Measurements from ENCODE around the gene MED12L.
"Not testable (repeated sequence)": the region's sequence is repeated elsewhere in the genome, so short reads cannot be mapped to it uniquely, and the experiment has no call there.

The MED12L gene

DNA sequence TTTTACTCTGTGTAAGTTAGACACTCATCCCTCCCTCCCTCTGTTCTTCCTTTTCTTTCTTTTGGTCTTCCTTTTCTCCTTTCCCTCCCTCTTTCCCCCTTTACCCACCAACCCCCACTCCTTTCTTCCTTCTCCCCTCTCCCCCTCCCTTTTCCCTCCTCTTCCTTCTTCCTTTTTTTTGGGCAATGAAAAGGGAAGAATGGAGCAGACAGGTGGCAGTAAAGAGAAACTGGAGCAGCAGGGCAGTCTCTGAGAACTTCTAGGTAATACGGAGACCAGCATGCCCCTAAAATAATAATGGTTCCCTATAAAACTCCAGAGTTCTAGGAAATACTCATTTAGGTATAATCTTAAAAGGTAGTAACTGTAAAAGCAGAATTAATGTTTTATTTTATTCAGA is 129.0 kb downstream of the MED12L start:
- no peak for DNase-seq (ENCODE audit: low read depth)

DNA sequence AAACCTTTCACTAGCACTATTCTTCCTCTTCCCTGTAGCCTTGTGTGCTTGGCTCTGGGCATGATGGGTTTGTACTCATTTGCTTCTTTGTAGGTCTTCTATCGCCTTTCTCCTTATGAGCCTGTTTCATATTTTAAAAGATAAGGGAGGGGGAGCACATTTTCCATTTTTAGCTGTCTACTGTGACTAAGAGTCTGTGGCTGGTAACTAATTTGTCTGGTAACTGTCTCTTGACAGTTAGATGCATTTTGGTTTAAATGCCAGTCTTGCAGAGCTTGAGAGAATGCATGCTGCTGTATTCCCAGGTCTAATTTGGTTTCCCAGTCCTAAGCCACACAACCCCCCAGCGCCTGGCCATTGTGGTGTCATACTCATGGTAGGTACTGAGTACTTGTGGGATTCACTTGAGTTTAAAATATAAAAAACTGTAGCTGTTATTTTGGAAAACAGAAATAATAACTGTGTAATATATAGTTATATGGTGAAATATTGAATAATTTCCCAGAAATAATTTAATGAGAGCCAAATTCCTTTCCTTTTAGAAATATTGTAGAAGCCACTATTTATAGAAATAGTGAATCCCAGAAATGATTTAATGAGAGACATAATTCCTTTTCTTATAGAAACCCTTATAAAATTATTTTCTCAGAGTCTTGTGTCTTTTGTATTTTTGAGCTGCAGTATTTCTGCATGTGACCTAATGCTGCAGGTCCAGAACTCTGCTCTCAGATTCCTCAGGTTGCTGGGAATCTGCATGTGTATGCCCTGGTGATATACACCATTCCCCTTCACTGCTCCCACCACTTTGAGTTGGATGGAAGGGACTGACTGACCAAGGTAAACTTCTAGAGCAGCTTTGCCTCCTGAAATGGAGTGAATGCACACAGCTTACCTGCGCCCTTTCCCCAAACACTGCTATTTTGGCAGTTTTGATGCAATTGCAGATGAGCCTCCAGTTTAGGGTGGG is 131.5 kb downstream of the MED12L start:
- DNase-seq (ENCODE audit: low read depth): no peak

DNA sequence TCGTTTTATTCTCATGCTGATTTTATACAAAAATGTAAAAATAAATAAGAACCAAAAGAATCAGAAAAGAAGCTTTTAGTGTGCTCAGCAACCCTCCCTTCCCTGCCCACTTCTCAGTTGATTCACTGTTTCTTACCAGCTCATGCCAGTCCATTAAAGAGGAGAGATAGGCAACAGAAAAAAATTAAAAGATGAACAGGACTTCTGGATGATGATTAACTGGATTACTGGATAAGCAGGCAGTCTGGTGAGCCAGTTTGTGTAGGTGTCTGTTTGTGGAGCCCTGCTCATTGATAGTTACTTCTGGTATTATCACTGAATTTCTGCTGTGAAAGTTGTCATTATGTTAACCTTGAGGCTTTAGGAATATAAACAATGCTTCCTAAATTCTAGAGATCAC is 132.7 kb downstream of the MED12L start:
- no peak for DNase-seq (ENCODE audit: low read depth)

DNA sequence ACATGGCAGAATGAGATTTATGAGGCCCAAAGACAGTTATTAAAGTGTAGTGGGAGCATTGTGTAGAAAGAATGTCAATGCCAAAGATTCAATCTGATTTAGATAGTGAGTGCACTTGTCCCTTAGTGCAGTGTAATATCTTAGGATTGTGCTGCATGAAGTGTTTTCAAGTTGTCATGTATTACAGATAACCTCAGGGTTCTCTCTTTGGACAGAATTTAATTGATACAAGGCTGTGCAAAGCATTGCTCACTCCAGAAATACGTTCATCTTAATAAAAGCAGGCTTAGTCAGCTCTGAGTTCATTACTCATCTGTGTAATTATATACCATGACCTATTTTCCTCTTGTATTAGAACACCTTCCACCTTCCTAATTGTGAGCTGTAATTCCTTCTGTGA is 133.6 kb downstream of the MED12L start:
- no peak for DNase-seq (ENCODE audit: low read depth)

DNA sequence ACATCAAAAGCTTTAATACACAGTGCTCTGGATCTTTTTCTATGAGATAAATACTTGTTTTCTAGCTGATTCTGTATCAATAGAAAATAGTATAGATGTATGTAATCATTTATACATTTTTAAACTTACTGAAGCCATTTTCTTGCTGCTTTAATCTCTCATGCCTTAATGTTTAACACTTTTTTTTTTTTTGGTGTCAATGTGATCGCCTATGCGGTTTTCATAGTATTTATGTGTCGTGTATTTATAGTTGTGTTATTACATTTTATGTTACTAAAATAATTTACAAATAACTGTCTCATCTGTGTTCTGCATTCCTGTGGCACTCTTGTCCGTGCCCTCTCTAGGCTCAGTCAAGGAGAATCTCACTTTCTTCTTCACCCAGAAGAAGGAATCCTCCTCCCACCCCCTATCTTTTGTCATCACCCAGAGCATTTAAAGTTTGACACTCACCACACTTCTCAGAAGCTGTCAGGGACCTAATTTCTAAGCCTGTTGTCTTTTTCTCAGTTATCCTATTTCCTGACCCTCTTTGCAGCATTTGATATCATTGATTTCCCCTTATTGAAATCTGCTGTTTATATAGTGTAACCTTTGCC is 138.9 kb downstream of the MED12L start:
- no peak for DNase-seq (ENCODE audit: low read depth)

DNA sequence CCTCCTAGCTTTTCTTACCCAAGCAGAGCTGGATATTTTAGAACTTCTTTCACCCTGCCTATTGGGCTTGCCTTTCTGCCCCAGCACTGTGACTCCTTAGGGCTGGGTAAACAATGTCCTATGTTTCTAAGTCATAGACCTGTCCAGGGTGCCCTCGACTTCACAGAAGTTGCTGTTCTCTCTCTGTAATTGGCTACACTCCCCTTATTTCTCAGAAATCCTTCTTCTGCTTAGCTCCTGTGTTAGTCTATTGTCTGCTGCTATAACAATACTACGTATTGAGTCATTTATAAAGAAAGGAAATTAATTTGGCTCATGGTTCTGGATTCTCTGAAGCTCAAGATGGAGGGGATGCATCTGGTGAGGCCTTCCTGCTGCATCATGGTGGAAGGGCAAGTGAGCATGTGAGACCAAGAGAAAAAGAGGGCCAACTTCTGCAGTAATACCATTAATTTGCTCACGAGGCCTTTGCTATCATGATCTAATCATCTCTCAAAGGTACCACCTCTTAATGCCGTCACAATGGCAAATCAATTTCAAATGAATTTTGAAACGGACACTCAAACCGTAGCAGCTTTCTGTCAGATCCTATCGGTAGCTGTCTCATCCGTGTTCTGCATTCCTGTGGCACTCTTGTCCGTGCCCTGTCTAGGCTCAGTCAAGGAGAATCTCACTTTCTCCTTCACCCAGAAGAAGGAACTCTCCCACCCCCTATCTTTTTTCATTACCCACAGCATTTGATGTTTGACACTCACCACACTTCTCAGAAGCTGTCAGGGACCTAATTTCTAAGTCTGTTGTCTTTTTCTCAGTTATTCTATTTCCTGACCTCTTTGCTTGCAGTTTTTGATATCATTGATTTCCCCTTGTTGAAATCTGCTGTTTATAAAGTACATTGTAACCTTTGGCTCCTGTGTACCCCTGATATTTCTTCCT is 139.8 kb downstream of the MED12L start:
- DNase-seq (ENCODE audit: low read depth): no peak

DNA sequence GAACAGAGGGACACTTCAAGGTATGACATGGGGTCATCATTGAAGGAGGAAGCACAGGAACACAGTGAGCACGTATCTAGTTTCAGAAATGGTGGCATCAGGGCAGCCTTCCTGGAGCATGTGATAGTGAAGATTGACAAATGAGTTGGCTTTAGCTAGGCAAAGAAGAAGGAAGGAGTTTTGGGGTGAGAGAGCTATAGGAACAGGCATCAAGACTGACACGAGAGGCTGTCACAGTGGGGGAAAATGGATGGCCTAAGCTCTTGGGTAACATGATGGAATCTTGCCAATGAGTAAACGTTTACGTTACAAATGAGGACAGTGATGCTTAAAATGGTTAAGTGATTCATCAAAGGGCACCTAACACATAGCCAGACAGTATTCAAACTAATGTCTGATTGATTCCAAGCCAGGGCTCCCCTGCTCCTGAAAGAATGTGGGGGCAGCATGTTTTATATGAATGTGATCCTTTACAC is 140.7 kb downstream of the MED12L start:
- no peak for DNase-seq (ENCODE audit: low read depth)

DNA sequence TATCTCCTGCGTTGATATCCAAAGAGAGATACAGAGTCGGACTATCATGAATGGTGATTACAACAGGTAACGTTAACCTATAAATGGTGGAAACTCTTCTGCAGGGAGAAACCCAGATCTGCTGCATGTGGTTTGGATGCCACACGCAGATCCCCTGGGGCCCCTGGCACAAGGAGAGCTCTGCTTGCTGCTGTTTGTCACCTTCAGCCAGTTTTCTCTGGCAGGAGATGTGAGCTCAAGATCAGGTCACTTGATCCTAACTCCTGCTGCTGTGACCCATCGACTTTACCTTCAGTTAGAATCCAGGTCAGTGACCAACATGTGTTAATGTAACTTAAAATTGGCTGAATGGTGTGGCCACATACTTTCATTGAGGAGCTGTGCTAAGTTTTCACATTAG is 141.4 kb downstream of the MED12L start:
- DNase-seq (ENCODE audit: low read depth): no peak

DNA sequence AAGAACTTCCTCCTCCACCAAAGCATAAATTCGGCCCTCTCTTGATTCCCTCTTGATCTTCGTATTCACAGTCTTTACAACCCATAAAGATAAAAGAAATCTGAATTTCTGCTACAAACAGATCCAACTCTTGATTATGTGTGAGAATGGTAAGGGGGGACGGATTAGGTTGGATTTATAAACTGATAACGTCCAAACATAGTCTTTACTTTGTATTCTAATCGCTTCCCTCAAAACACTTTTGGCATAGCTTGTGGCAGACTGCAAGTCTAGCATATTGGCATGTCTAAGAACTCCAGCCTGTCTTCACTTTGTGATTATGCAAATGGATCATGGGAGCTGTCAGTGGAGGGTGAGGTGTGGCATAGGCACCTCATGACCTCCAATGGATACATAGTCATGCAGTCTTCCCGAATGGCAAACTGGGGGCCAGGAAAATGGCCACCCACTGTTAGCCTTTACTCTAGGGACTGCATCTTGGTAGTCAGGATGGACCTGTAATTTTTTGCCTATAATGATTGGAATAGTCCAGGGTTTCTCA is 141.9 kb downstream of the MED12L start:
- no peak for DNase-seq (ENCODE audit: low read depth)

DNA sequence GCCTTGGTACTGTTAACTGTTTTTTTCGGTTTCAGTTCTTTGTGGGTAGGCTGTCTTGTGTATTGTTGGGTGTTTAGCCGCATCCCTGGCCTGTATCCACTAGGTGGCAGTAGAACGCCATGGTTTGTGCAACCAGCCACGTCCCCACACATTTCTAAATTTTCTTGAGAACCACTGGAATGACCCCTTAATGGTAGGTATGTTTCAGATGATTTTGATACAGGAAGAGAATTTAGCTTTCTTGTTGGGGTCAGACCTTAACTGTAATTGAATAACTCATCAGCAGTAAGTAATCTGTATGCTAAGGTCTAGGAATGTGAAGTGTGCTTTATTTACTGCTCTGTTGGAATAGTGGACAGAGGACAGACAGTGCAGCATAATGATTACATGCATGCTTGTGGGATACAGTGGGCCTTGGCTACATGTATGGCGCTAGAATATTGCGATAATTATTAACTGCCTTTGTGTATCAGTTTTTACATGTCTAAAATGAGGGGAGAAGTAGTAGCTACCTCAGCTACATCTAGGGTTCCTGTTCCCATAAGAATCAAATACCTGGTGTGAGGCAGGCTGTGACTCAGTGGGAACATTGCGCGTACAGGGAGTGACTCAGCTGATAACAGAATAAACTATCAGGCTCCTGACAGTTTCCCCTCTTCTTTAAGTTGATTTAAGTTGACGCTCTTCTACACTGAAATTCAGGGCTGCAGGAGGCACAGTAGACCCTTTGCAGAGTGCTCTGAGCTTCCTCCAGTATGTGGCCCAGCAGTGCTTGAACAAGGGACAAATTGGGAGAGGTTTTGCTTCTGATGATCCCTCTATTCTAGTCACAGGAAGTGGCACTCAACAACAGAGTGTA is 142.6 kb downstream of the MED12L start:
- peak; percentile 73 for DNase-seq (ENCODE audit: low read depth)

DNA sequence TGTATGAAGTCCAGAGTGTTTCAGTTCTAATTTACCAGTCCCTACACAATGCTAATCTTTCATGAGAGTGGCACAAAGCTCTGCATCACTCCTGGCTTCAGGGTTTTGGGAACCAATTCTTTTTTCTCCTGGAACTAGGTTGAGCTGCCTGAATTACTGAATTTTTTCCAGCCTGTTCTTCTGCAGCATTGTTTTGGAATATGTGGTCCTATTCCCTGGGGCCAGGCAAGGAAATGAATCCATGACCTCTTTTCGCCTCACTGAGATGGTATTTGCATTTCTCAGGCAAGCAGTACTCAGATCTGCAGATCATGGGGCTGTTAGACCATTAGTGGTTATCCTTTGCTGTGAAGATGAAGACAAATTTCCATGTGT is 143.2 kb downstream of the MED12L start:
- no peak for DNase-seq (ENCODE audit: low read depth)

DNA sequence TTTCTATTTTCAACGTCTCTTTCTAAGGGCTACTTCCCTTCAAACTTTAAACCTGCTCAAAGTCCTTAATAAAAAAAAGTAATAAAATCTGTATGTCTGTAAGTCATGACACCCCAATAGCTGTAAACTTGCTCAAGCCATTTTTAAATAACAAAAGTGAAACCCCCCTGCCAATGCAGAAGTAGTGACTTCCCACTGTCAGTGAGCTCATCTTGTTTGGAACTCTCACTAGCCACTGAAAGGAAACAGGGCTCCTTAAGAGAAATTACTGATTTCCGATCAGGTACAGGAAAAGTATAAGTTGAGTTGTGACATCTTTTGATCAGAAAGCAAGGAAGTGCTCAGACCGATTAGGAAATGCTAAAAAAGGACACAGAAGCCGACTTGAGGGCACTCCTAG is 145.2 kb downstream of the MED12L start:
- no peak for DNase-seq (ENCODE audit: low read depth)

DNA sequence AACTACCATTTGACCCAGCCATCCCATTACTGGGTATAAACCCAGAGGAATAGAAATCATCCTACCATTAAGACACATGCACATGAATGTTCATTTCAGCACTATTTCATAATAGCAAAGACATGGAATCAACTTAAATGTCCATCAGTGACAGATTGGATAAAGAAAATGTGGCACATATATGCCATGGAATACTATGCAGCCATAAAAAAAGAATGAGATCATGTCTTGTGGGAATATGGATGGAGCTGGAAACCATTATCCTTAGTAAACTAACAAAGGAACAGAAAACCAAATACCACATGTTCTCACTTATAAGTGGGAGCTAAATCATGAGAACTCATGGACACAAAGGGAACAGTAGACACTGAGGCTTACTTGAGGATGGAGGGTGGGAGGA is 146.9 kb downstream of the MED12L start:
- DNase-seq (ENCODE audit: low read depth): not testable (repeated sequence)

DNA sequence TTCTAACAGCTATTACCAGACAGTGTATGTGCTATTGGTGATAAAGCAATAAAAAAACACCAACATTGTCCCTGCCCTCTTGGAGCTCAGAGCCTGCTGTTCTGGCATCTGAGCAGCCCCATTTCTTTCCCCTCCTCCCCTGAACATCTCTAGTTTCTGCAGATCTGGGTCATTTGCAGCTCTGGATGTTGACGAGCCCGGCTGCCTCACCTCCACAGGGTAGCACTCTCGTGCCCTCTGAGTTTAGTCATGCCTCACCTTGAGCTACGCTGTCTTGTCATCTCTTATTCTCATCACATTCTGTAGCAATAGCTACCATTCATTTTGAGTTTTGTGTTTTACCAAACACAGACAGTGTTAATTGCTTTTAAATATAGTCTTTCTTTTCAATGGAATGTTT is 147.5 kb downstream of the MED12L start:
- no peak for DNase-seq (ENCODE audit: low read depth)

DNA sequence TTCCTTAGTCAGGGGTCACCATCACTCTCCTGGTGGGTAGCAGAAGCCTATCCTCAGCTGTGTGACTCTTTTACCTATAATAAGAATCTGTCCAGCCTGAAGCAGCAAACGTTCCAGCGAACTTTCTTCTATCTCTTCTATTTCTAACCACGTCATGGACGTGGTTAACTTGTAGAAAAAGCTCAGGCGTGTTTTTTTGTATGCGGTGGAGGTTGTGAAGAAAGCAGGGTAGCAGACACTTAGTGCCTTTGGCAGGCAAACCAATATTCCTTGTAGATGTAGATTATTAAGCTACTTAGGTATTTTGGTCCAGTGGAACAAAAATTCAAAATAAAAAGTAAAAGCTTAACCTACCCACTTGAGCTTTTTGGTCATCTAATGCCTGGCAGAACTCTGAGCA is 149.4 kb downstream of the MED12L start:
- no peak for DNase-seq (ENCODE audit: low read depth)

DNA sequence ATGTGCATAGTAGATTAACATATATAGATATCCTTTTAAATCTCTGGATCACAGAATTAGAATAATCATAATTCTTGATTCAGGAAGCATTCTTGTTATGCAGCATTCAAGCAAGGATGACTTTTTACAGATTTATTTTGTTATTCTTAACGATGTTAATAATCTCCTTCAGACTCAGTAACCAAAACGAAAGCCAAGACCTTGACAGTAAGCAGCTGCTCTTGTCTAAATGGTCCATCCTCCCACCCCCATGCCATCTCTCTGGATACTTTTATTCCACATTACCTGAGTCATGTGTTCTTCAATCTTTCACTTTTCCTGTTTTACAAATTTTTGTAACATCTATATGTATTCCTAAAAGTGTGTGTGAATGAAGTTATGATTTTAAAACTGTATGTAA is 150.9 kb downstream of the MED12L start:
- no peak for DNase-seq (ENCODE audit: low read depth)

DNA sequence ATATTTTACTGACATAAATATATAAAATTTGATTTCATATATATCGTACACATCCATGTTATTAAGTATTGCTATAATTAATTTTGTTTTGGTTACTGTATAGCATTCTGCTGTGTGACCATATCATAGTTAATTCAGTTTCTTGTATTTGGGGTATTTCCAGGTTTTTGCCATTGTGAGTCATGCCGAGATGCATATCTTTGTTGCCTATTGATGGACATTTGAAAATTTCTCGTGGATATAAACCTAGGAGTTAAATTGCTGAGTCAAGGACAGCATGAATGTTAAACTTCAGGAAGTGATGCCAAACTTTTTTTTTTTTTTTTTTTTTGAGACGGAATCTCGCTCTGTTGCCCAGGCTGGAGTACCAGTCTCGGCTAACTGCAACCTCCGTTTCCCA is 151.3 kb downstream of the MED12L start:
- no peak for DNase-seq (ENCODE audit: low read depth)

DNA sequence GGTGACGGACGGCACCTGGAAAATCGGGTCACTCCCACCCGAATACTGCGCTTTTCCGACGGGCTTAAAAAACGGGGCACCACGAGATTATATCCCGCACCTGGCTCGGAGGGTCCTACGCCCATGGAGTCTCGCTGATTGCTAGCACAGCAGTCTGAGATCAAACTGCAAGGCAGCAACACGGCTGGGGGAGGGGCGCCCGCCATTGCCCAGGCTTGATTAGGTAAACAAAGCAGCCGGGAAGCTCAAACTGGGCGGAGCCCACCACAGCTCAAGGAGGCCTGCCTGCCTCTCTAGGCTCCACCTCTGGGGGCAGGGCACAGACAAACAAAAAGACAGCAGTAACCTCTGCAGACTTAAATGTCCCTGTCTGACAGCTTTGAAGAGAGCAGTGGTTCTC is 156.5 kb downstream of the MED12L start:
- not testable (repeated sequence) for DNase-seq (ENCODE audit: low read depth)

DNA sequence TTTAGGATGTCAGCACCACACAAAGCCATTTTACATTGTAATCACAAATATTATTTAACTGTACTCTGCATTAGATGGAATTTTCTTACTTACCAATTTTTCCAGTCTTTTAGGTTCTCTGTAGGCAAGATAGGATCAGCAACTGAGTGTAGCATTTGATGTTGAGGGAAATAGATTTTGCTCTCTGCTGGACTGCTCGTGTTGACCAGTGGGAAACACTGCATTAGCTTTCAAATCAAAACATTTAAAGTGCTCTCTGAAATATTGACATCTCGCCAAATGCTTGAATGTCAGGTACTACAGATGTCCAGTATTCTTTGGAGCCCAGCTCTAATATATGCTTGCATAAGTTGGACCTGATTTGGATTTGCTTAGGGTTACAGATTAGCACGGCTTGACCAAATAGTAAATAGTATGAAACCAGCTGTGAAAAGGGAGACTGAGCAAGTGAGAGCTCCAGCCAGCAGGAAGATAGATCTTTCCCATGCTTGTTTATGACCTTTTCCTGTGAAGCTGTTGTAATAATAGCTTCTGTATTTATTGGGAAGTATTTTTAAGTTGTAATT is 163.4 kb downstream of the MED12L start:
- no peak for DNase-seq (ENCODE audit: low read depth)

DNA sequence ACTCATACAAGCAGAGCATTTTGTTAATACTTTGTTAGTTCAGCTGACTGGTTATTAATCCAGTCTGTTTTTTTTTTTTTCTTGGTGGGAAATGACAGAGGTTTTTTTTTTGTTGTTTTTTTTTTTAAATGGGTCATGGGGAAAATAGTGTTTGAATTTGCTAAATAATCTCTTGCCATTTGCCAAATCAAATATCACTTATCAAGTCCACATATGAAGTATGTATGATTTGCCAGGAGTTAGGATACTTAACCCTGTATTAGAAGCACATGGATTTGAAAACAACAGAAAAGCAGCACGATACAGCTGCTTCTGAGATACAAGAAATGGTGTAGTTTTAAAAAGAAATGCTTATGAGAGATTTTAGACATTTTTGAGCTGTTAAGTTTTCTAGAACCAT is 171.3 kb downstream of the MED12L start:
- no peak for DNase-seq (ENCODE audit: low read depth)

DNA sequence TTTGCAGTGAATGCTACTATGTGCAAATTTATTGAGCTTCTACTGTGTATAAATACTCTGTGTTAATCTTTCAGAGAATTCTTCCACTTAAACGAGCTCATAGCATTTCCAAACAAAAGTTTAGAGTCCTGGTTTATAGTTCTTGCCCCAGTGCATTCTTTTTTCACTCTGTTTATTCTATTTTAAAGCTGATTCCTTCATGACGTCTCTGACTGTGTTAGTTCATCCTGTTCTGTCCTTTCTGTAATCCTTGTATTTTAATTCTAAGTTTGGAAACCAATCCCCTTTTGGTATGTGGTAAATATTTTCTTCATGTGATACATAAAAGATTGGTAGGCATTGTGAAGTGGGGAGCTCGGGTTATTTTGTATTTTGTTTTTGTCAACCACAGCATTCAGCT is 174.2 kb downstream of the MED12L start:
- DNase-seq (ENCODE audit: low read depth): no peak
